GM21447 (cell line): ENCODE results near the gene ZDHHC21.

Experiments
- ATAC-seq: cut with Tn5 transposase; IDR thresholded peaks from one replicate; pipeline ENCODE4 v1.9.1; 2021; ENCODE audit not compliant: unreplicated experiment

Gene ZDHHC21

GRCh38 chr9:14618836-14619420 lies 74.3 kb downstream of the ZDHHC21 start:
- no peak for ATAC-seq

GRCh38 chr9:14616188-14616982 lies 76.8 kb downstream of the ZDHHC21 start:
- peak; percentile 95 for ATAC-seq

- no peak for ATAC-seq
These were observed 84.7 kb downstream of the ZDHHC21 start for GRCh38 chr9:14608540-14608939.

- ATAC-seq = no peak
These were observed 95.9 kb downstream of the ZDHHC21 start for GRCh38 chr9:14597171-14597799.

- ATAC-seq = no peak
These were observed 99.8 kb downstream of the ZDHHC21 start for GRCh38 chr9:14593406-14593805.

- ATAC-seq = no peak
These were observed 101.8 kb downstream of the ZDHHC21 start for GRCh38 chr9:14591411-14591810.

- peak; percentile 99 for ATAC-seq
These were observed 107.3 kb downstream of the ZDHHC21 start for GRCh38 chr9:14585730-14586473.

- ATAC-seq = no peak
These were observed 108.7 kb downstream of the ZDHHC21 start for GRCh38 chr9:14584571-14584970.

GRCh38 chr9:14578030-14578429 lies 115.2 kb downstream of the ZDHHC21 start:
- no peak for ATAC-seq

GRCh38 chr9:14574173-14574572 lies 119.1 kb downstream of the ZDHHC21 start:
- no peak for ATAC-seq

- no peak for ATAC-seq
These were observed 119.9 kb downstream of the ZDHHC21 start for GRCh38 chr9:14573319-14573718.

- no peak for ATAC-seq
These were observed 127.7 kb downstream of the ZDHHC21 start for GRCh38 chr9:14565352-14566016.

- no peak for ATAC-seq
These were observed 129.2 kb downstream of the ZDHHC21 start for GRCh38 chr9:14563902-14564624.

- no peak for ATAC-seq
These were observed 131.3 kb downstream of the ZDHHC21 start for GRCh38 chr9:14561929-14562405.
